Endothelial cell of umbilical vein (primary cell): ENCODE results near the gene MYH10. TPM values are rescaled to one million over a fixed set of nuclear protein-coding genes. Genes with fewer than 3 reads are reported as not detected.

Experiments used
- BruUV-seq: library from RNA; stranded (reverse); fragments of 400-500 nt; replicated peaks from 2 replicates; lab custom pipeline; 2021; lab: Mats Ljungman, UMichigan
- CTCF ChIA-PET: fragments of 300-600, 350-600 bp; sonication (Branson Sonifier 250); formaldehyde crosslinking; loops from one replicate; lab custom pipeline; 2021; ENCODE audit warnings: antibody characterized with exemption, inconsistent platforms; lab: Charles Lee
- POLR2A ChIA-PET: fragments of 300-600, 350-600 bp; sonication (Branson Sonifier 250); formaldehyde crosslinking; loops from one replicate; lab custom pipeline; 2021; ENCODE audit warnings: antibody characterized with exemption, inconsistent platforms; lab: Charles Lee
- DNase-seq: peaks from one replicate; pipeline ENCODE4 v3.0.0-alpha.2; 2011; ENCODE audit warnings: low read depth, low spot score
- FAIRE-seq: peaks from 2 replicates; lab custom pipeline; 2011; peaks lifted over from hg19 to GRCh38; lab: Jason Lieb, UNC
- H2AFZ ChIP-seq: 2 replicates; pipeline ENCODE4 v1.6.0; 2012; ENCODE audit warnings: low read depth, low read length, control low read depth, inconsistent platforms
- H3K27ac ChIP-seq: 2 replicates; pipeline ENCODE4 v1.5.1; 2011; ENCODE audit warnings: low read depth, mild to moderate bottlenecking, control low read depth, low read length, moderate library complexity; ENCODE audit not compliant: insufficient read depth
- H3K27me3 ChIP-seq, 2 experiments: 2 replicates each; pipeline versions ENCODE4 v1.6.0 to v1.6.1; 2011; ENCODE audit warnings: low read length in 2 of 2, mixed read lengths in 1 of 2; ENCODE audit not compliant: control insufficient read depth in 2 of 2, insufficient read depth in 2 of 2
- H3K36me3 ChIP-seq, 2 experiments: 2 replicates in 1 of 2; 3 replicates in 1 of 2; pipeline ENCODE4 v1.5.1; 2011; ENCODE audit warnings: low read length in 2 of 2, mild to moderate bottlenecking in 1 of 2, moderate library complexity in 1 of 2; ENCODE audit not compliant: control insufficient read depth in 2 of 2, insufficient read depth in 2 of 2; ENCODE audit errors: extremely low read depth in 1 of 2
- H3K4me1 ChIP-seq: 3 replicates; pipeline ENCODE4 v1.5.1; 2011; ENCODE audit warnings: mild to moderate bottlenecking, low read length; ENCODE audit not compliant: control insufficient read depth, insufficient read depth; ENCODE audit errors: extremely low read depth
- H3K4me2 ChIP-seq: 2 replicates; pipeline ENCODE4 v1.6.1; 2011; ENCODE audit warnings: low read length, control low read depth, mixed read lengths; ENCODE audit not compliant: insufficient read depth
- H3K4me3 ChIP-seq, 3 experiments: fragments of 200-600 bp in 1 of 3; sonication (generic), shearing (Covaris generic) in 1 of 3; replicated peaks in 1 of 3; 2 replicates each; pipeline ENCODE4 v1.5.1; 2011 to 2016; ENCODE audit warnings: control low read depth in 3 of 3, low read length in 3 of 3, mild to moderate bottlenecking in 2 of 3, inconsistent platforms in 1 of 3, low read depth in 1 of 3, moderate library complexity in 1 of 3; ENCODE audit not compliant: insufficient read depth in 1 of 3
- H3K79me2 ChIP-seq: 2 replicates; pipeline ENCODE4 v1.6.0; 2012; ENCODE audit warnings: low read length, inconsistent platforms; ENCODE audit not compliant: control insufficient read depth, insufficient read depth
- H3K9ac ChIP-seq: replicated peaks from 2 replicates; pipeline ENCODE3; 2011; ENCODE audit warnings: low read length, control low read depth; ENCODE audit not compliant: insufficient read depth; ENCODE audit errors: extremely low read depth
- H3K9me1 ChIP-seq: replicated peaks from 3 replicates; pipeline ENCODE4 v1.6.0; 2011; ENCODE audit warnings: mild to moderate bottlenecking, low read length; ENCODE audit not compliant: control insufficient read depth, insufficient read depth; ENCODE audit errors: extremely low read depth
- H3K9me3 ChIP-seq: replicated peaks from 2 replicates; pipeline ENCODE4 v1.5.1; 2012; ENCODE audit warnings: low read length, inconsistent platforms; ENCODE audit not compliant: control insufficient read depth, insufficient read depth
- H4K20me1 ChIP-seq: replicated peaks from 2 replicates; pipeline ENCODE3; 2011; ENCODE audit warnings: mild to moderate bottlenecking, low read length; ENCODE audit not compliant: control insufficient read depth, insufficient read depth; ENCODE audit errors: extremely low read depth
- CTCF ChIP-seq, 2 donors: IDR thresholded peaks; 1 replicate in 1 of 2; 2 replicates in 1 of 2; pipeline ENCODE4 v1.5.1; 2011; ENCODE audit warnings: low read length in 2 of 2, mild to moderate bottlenecking in 2 of 2, moderate library complexity in 2 of 2, control low read depth in 1 of 2, inconsistent platforms in 1 of 2, low read depth in 1 of 2; ENCODE audit not compliant: insufficient read depth in 1 of 2; ENCODE audit errors: extremely low read depth in 1 of 2
- EZH2 ChIP-seq: IDR thresholded peaks from 2 replicates; pipeline ENCODE4 v1.6.1; 2012; ENCODE audit warnings: borderline replicate concordance, low read depth, mild to moderate bottlenecking, moderate library complexity, low read length, inconsistent platforms; ENCODE audit not compliant: severe bottlenecking
- FOS ChIP-seq: IDR thresholded peaks from 2 replicates; pipeline ENCODE4 v1.6.1; 2011; ENCODE audit warnings: mild to moderate bottlenecking, low read length, moderate library complexity, borderline replicate concordance; ENCODE audit not compliant: insufficient read depth
- GATA2 ChIP-seq: IDR thresholded peaks from 2 replicates; pipeline ENCODE4 v1.7.0; 2011; ENCODE audit warnings: low read depth, mild to moderate bottlenecking, moderate library complexity, mixed read lengths, low read length; ENCODE audit not compliant: insufficient read length, insufficient read depth
- JUN ChIP-seq: IDR thresholded peaks from 2 replicates; pipeline ENCODE4 v1.6.1; 2011; ENCODE audit warnings: borderline replicate concordance, low read depth; ENCODE audit not compliant: insufficient read length, insufficient read depth
- MAX ChIP-seq: IDR thresholded peaks from 2 replicates; pipeline ENCODE4 v1.6.1; 2011; ENCODE audit not compliant: insufficient read depth, insufficient read length
- MYC ChIP-seq: IDR thresholded peaks from one replicate; pipeline ENCODE4 v1.6.1; 2011; ENCODE audit warnings: mild to moderate bottlenecking, low read depth, low read length
- POLR2A ChIP-seq: IDR thresholded peaks from 2 replicates; pipeline ENCODE4 v1.6.1; 2012; ENCODE audit warnings: low read depth, mild to moderate bottlenecking, control low read depth, low read length
- POLR2AphosphoS5 ChIP-seq: IDR thresholded peaks from 2 replicates; pipeline ENCODE4 v1.6.1; 2012; ENCODE audit warnings: low read depth, mild to moderate bottlenecking, control low read depth, low read length, moderate library complexity; ENCODE audit not compliant: insufficient read depth
- dilution Hi-C: fragments of 300-500 bp; cut with MboI; formaldehyde crosslinking; loops from one replicate; pipeline ENCODE4 v1.15.0; 2019; ENCODE audit warnings: low sequenced_read_pairs; ENCODE audit not compliant: extremely low pct_ligation_motif_present
- intact Hi-C: fragments of 100-400 bp; cut with micrococcal nuclease; formaldehyde crosslinking; loops from one replicate; pipeline ENCODE4 v1.10.0; 2022
- polyA plus RNA-seq, 4 experiments: library from polyadenylated mRNA; depleted of rRNA in 3 of 4; stranded (reverse) in 3 of 4; unstranded in 1 of 4; fragments of >200 nt; gene quantifications; 2 replicates each; pipeline versions ENCODE4 v1.2.1 to v1.2.3, GENCODE V29; 2011 to 2012; ENCODE audit warnings: missing spikeins in 1 of 4
- total RNA-seq: library from RNA; stranded (reverse); gene quantifications from 2 replicates; pipeline ENCODE4 v1.2.3, GENCODE V29; 2021

The MYH10 gene
- total and polyA plus RNA-seq, 2 donors (not counting 3 experiments of a cell fraction or from before 2014, with no cell fraction given): 73.4 to 232 TPM

DNA sequence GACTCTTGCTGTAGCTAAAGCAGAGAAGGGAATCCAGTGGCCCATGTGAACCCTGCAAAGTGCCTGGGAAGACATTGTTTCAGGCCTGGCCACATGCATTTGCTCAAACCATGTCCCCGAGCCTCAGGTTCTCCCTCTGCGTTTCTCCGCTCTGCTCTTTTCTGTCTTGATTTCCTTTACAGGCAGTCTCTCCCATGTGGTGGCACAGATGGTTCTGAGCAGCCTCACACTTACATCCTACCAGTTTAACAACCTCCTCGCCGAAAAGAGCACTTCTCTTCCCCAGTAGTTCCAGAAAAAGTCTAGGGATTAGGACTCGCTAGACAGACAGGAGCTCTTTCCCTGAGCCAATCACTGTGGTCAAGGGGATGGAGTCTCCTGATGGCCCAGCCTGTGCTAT lies 28.3 kb upstream of the MYH10 start:
- Histone ChIP-seq H3K79me2 (no peaks in the 10 kb centered on the region), H4K20me1 (no peaks in the 10 kb centered on the region), H3K9me3 (no peaks in the 10 kb centered on the region), H3K4me3 (no peak overlapping the region), H3K9me1 (no peaks in the 10 kb centered on the region), H2AFZ (no peak overlapping the region), H3K4me1 (no peaks in the 10 kb centered on the region), H3K4me2 (no peak overlapping the region), H3K27ac (no peak overlapping the region), H3K9ac (no peak overlapping the region), H3K27me3 (peaks cover 0 to 6% of the 10 kb centered on the region in 2 experiments), H3K36me3 (no peaks in the 10 kb centered on the region)
- intact Hi-C loops (no loop called here), dilution Hi-C loops (no loop called here)
- ChIA-PET POLR2A (no interaction called here), CTCF (no interaction called here)
- no peak for FAIRE-seq
- no TSS peak for BruUV-seq
- no peak for DNase-seq
- no peak for TF ChIP-seq GATA2
- no peak for TF ChIP-seq EZH2
- TF ChIP-seq MAX: no peak
- TF ChIP-seq POLR2AphosphoS5: no peak
- TF ChIP-seq MYC: no peak
- TF ChIP-seq JUN: no peak
- no peak for TF ChIP-seq POLR2A
- no peak for TF ChIP-seq CTCF (IDR thresholded peaks at IDR 0.05; ENCODE audit: extremely low read depth in 1 of 2, insufficient read depth in 1 of 2, low read depth in 1 of 2, low read length in 2 of 2)
- no peak for TF ChIP-seq FOS
